Measurements from ENCODE around the gene FGF2. TPM values are rescaled to one million over a fixed set of nuclear protein-coding genes. Genes with fewer than 3 reads are reported as not detected.

The FGF2 gene
- 8.9 and 11.8 TPM in 2 replicates for total RNA-seq

DNA sequence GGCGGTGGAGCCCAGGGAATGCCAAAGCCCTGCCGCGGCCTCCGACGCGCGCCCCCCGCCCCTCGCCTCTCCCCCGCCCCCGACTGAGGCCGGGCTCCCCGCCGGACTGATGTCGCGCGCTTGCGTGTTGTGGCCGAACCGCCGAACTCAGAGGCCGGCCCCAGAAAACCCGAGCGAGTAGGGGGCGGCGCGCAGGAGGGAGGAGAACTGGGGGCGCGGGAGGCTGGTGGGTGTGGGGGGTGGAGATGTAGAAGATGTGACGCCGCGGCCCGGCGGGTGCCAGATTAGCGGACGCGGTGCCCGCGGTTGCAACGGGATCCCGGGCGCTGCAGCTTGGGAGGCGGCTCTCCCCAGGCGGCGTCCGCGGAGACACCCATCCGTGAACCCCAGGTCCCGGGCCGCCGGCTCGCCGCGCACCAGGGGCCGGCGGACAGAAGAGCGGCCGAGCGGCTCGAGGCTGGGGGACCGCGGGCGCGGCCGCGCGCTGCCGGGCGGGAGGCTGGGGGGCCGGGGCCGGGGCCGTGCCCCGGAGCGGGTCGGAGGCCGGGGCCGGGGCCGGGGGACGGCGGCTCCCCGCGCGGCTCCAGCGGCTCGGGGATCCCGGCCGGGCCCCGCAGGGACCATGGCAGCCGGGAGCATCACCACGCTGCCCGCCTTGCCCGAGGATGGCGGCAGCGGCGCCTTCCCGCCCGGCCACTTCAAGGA lies at the start of gene FGF2:
Gene FGF2 (plus strand): TSS at position 279 of the 705 bp plus-strand sequence. CDS start 344 bp downstream, at position 623.

DNA sequence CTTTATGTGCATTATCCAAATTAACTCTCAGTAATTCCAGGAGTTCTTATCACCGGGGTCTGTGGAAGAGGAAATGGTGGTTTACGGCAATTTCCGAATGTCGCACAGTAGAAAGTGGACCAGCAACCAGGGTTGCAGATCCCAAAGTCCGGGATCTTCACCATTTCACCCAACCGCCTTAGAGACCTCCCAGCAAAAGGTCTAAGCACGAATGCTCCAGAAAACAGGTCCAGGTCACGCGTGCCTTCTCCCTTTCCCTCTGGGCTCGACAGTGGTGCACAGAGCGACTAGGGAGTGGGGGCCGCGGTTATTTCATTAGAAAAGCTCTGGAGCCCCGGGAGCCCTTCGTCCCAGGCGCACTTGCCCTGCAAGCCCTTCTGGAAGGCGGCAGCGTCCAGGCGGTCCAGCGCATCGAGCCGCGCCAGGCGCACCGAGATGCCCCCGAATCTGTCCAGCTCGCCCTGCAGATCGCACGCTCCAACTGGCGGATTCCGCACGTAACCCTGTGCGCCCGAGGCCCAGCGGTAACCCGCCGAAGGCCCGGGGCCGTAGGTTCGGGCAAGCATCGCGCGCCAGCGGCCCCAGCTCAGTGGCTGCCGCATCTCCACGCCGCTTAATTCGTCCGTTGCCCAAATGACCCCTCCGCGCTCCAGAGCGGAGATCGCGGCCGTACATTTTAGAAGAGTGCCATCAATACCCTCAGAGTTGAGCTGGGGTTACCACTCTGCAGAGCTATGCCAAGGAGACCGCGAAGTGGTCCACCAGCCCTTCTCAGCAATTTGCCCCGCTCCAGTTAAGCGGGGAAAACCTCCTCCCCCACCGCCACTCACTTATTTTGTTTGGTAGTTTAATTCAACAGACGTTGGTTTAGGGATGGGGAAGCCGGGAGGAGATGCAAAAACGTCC lies 95.6 kb downstream of the FGF2 start, which contains the start of gene NUDT6:
Gene NUDT6 (minus strand): TSS at position 627 of the 906 bp plus-strand sequence. CDS start 25 bp downstream, at position 602.

Other genes starting within 250 kb of the FGF2 start
- not detected in 2 replicates for gene IL21, start 205.8 kb upstream of the FGF2 start, total RNA-seq
- gene BBS12, start 94.1 kb upstream of the FGF2 start, total RNA-seq: 4.2 and 4.4 TPM in 2 replicates
- gene NUDT6, start 95.8 kb downstream of the FGF2 start, total RNA-seq: 14.0 and 15.3 TPM in 2 replicates